GM13977 (cell line): ENCODE results near the gene DEFB132.

Experiments used
- DNase-seq: peaks from one replicate; pipeline ENCODE4 v3.0.0; 2012; ENCODE audit warnings: low spot score
- in situ Hi-C: fragments of 300-500 bp; cut with MboI; formaldehyde crosslinking; loops from one replicate; pipeline ENCODE4 v1.12.0; 2022; ENCODE audit warnings: low sequenced_read_pairs, low pct_unique_long_range_greater_than_20kb, mixed read lengths, inconsistent platforms; ENCODE audit not compliant: unreplicated experiment
- TF ChIP-seq, protein P1 (sequence below): IDR thresholded peaks from 2 replicates; pipeline ENCODE4 v1.5.1; 2012; ENCODE audit warnings: mild to moderate bottlenecking, control low read depth; ENCODE audit not compliant: insufficient read depth; ENCODE audit errors: extremely low read depth, missing control alignments

The DEFB132 gene

DNA sequence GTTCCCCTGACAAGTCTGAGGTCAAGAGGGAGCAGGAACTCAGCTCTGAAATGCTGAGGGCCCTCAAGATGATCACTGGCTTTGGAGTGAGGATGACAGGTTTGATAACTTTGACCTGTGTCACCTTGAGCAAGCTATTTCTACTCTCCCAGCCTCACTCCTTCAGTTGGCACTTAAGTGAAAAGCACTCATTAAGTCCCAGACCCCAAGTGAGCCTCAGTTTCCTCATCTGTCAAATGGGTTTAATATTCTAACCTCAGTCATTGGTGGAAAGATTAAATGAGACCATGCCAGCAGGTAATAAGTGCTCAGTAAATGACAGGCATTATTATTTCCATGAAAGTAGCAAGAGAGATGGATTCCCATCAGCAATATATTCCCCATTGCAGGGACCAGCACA lies 14.0 kb downstream of the DEFB132 start:
- TF ChIP-seq, protein P1, sequence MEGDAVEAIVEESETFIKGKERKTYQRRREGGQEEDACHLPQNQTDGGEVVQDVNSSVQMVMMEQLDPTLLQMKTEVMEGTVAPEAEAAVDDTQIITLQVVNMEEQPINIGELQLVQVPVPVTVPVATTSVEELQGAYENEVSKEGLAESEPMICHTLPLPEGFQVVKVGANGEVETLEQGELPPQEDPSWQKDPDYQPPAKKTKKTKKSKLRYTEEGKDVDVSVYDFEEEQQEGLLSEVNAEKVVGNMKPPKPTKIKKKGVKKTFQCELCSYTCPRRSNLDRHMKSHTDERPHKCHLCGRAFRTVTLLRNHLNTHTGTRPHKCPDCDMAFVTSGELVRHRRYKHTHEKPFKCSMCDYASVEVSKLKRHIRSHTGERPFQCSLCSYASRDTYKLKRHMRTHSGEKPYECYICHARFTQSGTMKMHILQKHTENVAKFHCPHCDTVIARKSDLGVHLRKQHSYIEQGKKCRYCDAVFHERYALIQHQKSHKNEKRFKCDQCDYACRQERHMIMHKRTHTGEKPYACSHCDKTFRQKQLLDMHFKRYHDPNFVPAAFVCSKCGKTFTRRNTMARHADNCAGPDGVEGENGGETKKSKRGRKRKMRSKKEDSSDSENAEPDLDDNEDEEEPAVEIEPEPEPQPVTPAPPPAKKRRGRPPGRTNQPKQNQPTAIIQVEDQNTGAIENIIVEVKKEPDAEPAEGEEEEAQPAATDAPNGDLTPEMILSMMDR, result no peak
- no peak for DNase-seq
- in situ Hi-C loops, result no loop called here

DNA sequence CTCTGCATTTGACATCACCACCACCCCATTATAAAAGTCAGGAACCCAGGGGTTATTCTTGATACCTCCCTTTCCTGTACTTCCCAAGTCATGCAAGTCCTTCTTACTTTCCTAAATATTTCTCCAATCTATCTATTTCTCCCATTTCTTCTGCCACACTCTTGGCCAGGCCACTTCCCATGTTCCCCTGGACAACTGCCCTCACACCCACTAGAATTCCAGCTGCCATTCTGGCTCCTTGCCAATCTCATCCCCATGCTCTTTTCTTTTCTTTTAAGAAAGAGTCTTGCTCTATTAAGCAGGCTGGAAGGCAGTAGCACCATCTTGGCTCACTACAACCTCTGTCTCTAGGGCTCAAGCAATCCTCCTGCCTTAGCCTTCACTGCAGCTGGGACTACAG lies 15.2 kb downstream of the DEFB132 start:
- in situ Hi-C loops, result no loop called here
- DNase-seq, result no peak
- TF ChIP-seq, protein P1, result no peak

DNA sequence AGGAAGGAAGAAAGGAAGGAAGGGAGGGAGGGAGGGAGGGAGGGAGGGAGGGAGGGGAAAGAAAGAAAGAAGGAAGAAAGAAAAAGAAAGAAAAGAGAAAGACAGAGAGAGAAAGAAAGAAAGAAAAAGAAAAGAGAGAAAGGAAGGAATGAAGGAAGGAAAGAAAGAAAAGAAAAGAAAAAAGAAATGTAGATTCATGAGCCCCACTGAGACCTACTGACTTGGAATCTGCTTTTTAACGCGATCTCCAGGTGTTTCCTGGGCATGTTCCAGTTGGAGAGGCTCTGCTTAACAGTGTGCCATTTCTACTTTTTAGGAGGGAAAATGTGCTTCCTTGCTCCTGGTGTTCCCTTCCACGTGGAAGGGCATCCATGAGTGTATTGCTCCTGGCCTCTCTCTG lies 16.4 kb downstream of the DEFB132 start:
- in situ Hi-C loops, result no loop called here
- TF ChIP-seq, protein P1, result no peak
- no peak for DNase-seq

DNA sequence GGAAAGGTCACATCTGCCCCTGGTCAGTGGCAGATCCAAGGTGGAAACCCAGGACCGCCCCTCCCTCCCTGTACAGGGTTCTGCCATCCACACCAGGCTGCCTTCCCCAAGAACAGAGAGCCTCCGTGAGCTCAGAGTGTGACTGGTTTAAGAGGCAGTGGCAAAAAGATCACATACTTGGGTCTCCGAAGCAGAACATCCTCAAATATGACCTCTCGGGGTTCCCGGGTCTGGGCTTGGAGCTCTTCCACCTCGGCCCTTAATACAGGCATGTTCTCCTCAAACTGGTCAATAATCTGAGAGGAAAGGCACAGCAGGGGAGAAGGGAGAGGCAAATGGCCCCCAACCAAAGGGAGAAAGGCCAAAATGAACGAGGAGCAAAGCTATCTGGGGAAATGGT lies 18.3 kb downstream of the DEFB132 start:
- in situ Hi-C loops, result no loop called here
- TF ChIP-seq, protein P1, result no peak
- no peak for DNase-seq

DNA sequence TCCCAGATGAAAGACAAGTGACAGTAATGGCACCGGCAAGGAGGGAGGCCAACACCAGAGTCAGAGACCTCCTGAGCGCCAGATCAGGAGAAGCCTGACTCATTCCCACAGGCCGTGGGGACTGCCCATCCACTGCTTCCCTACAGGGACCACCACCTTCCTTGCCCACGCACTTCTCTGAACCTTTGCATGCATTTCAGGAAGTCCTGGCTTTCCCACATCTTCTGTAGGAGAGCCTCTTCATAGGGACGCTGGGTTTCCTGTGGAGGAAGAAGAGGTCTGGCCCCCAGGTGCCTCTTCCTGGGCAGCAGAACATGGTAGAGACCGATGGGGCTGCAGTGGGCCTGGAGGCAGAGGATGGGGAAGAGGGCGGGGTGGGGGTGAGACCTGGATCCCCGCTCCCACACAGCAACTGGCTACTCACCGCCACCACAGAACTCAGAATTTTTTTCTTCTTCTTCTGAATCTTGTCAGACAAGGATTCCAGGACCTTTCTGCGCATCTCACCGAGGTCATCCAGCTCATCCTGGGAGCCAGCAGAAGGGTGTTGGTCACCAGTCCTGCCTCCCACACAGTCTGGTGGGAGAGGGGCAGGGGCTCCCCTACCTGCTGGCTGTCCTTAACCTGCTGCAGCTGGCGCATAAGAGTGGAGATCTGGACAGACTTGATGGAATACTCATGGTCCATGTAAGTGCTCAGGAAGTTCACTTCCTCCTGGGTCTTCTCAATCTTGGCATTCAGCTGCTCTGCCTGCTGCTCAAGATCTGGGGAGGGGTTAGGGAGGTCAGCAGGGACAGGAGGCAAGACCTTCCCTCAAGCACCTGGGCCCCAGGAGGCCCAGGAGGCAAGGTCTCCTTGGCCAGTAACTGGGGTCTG lies 19.3 kb downstream of the DEFB132 start:
- TF ChIP-seq, protein P1, result no peak
- in situ Hi-C loops, result no loop called here

DNA sequence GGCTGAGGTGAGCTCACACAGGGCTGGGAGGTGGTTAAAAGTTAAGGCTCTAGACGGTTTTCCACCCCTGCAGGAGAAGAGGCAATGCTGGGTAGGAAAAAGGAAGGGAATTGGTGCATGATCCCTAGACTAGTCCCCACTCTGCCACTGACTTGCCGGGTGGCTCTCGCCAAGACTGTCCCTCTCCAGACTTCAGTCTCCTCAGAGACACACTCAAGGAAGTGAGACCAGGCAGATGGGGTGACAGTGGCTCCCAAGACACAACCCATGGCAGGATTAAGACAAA lies 19.9 kb downstream of the DEFB132 start:
- TF ChIP-seq, protein P1, result no peak
- in situ Hi-C loops, result no loop called here
- no peak for DNase-seq

More for the DNA sequence above, 19.3 kb downstream of the DEFB132 start:
- no peak for DNase-seq

DNA sequence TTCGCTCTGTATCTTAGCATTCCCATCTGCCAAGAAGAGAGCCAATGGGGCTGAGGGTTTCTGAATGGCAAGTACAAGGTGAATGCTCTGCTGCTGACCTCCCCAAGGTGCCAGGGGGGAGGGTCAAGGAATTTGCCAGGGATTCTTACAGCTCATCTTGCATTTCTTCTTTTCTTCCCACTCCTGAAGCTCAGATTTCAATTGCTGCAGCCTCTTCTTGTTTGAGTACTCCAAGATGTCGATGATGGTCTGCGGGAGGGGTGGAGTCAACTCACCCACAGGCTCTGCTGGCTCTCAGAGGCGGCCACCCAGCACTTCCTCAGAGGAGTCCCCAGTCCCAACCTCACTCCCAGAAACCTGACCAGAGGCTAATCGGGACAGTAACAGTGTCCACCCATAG lies 20.7 kb downstream of the DEFB132 start:
- no peak for DNase-seq
- in situ Hi-C loops, result no loop called here
- TF ChIP-seq, protein P1, result no peak
